ENCODE results near the gene TNKS2. TPM values are rescaled to one million over a fixed set of nuclear protein-coding genes. Genes with fewer than 3 reads are reported as not detected.
"Not testable (repeated sequence)": the region's sequence is repeated elsewhere in the genome, so short reads cannot be mapped to it uniquely, and the experiment has no call there.

The TNKS2 gene
- total RNA-seq: 61.3 TPM

DNA sequence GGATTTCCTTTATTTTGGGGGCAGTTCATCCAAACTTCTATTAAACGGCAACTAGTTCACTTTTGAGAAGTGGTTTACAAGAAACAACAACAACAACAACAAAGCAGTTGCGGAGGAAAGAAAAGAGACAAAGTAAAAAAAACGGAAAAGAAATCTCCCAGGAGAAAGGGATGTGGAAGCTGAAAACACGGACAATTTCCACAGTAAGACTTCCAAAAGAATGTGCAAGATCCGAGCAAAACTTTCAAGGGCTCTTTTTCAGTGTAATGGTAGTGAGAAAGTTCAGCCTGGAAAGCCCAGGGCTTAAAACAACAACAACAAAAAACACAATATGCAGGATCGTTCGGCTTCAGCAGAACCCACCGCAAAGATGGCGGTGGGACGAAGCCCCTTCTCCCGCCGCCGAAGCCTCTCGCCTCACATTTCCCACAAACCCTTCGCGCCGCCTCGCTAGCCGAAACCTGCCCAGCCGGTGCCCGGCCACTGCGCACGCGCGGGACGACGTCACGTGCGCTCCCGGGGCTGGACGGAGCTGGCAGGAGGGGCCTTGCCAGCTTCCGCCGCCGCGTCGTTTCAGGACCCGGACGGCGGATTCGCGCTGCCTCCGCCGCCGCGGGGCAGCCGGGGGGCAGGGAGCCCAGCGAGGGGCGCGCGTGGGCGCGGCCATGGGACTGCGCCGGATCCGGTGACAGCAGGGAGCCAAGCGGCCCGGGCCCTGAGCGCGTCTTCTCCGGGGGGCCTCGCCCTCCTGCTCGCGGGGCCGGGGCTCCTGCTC, at the start of gene TNKS2:
TSS of gene TNKS2 (plus strand) at position 553 of the 775 bp plus-strand sequence. CDS start 265 bp downstream, outside the sequence.
- DNase-seq: peak; percentile 94

DNA sequence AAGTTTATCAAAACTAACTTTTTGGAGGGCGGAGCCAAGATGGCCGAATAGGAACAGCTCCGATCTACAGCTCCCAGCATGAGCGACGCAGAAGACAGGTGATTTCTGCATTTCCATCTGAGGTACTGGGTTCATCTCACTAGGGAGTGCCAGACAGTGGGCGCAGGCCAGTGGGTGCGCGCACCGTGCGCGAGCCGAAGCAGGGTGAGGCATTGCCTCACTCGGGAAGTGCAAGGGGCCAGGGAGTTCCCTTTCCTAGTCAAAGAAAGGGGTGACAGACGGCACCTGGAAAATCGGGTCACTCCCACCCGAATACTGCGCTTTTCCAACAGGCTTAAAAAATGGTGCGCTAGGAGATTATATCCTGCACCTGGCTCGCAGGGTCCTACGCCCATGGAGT, 48.6 kb upstream of the TNKS2 start:
- DNase-seq: not testable (repeated sequence)

DNA sequence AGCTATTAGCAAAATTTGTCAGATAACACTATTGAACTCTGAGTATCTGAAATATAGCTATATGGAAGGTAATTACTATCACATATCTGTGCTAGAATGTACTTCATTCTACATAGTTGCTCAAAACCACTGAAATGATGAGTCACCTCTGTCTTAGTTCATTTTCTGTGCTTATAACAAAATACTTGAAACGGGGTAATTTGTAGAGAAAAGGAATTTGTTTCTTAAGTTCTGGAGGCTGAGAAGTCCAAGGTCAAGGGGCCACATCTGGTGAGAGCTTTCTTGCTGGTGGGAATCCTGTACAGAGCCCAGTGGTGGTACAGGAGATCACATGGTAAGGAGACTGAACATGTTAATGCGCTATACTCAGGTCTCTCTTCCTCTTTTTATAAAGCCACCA, 41.9 kb upstream of the TNKS2 start:
- DNase-seq: no peak

DNA sequence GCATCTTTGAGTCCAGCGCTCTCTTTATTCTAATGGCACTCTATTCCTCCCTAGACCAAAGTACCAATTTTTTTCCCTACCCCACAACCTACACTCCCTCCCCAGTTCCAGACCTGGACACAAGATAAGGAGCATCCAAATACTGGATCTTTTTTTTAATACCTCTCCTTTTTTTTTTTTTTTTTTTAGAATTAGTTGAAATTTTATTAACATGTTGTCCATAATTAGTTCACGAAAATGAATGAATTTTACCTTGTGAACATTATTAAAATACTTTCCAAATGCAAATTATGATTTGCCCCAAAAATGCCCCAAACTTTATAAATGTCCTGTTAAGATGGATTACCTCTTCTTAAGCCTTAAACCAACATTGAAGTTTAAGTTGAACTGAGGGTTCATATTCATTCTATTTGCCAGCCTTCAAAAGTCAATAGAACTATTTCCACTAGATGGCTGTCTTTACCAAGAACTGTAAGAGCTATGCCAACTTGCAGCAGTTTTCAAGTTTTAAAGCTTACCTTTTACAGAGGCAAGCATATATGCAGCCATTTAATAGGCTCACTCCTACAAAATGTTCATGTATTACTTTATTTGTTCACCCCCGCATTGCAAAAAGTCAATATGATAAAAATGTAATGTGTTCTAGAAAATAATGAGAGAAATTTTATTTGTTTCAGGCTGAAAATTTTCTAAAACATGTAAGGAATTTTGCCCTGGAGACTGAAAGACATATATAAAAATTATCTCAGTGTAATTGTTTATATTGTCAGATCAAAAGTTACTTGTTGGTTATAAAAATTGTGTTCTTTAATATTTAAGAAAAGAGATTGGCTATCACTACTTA, 39.7 kb upstream of the TNKS2 start:
- DNase-seq: peak; percentile 4

DNA sequence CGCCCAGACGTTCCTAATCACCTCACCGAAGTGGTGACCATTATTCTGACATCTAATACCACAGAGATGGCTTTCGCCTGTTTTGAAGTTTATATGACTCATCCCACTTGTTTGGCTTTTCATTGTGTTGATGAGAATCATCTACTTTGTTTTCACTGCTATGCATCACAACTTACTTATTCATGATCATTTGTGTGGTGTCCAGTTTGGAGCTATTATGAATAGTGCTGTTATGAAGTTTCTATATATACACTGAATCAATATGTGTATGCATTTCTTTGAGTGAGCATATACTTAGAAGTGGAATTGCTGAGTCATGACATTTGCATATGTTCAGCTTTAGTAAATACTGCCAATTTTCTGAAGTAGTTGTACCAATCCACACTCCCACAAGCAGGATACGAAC, 38.6 kb upstream of the TNKS2 start:
- no peak for DNase-seq

DNA sequence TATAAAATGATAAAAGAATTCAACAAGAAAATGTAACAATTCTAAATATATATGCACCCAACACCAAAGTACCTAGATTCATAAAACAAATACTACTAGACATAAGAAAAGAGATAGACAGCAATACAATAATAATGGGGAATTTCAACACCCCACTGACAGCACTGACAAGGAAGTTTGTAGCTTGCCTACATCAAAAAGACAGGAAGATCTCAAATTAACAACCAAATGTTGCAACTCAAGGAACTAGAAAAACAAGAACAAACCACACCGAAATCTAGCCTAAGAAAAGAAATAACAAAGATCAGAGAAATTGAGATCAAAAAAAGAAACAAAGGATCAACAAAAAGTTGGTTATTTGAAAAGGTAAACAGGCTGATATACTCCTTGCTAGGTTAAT, 36.5 kb upstream of the TNKS2 start:
- DNase-seq: no peak

DNA sequence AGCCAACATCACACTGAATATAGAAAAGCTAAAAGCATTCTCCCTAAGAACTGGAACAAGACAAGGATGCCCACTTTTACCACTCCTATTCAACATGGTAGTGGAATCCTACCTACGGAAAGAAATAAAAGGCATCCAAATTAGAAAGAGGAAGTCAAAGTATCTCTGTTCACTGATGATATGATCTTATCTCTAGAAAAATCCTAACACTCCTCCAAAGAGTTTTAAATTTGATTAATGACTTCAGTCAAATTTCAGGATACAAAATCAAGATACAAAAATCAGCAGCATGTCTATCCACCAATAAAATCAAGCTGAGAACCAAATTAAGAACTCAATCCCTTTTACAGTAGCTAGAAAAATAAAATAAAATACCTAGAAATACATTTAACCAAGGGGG, 35.3 kb upstream of the TNKS2 start:
- no peak for DNase-seq

DNA sequence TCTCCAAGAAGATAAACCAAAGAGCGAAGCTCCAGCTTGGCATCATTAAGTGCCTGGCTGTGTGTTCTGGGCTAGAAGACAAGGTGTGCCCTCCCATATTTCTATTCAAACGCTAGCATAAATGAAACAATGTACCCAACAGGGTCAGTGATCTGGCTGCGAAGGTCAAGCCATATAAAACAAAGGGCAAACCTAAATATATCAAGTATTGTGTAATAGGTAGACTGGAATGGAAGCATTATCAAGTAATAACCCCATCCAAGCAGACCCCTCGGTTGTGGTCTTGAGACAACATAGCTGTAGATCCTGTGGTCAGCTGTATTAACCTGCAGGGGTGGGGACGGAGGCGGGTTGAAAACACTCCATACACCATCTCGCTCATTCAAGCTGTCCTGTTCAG, 31.6 kb upstream of the TNKS2 start:
- DNase-seq: no peak

DNA sequence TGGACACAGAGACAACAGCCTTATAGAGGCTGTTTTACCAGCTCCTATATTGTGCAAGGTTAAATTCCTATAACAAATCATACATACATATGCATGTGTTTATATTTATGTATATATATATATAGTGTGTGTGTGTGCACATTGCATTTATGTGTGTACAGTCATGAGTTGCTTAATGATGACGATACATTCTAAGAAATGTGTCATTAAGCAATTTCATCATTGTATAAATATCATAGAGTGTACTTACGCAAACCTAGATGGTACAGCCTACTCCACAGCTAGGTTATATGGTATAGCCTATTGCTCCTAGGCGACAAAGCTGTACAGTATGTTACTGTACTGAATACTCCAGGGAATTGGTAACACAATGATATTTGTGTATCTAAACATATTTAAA, 30.1 kb upstream of the TNKS2 start:
- no peak for DNase-seq

DNA sequence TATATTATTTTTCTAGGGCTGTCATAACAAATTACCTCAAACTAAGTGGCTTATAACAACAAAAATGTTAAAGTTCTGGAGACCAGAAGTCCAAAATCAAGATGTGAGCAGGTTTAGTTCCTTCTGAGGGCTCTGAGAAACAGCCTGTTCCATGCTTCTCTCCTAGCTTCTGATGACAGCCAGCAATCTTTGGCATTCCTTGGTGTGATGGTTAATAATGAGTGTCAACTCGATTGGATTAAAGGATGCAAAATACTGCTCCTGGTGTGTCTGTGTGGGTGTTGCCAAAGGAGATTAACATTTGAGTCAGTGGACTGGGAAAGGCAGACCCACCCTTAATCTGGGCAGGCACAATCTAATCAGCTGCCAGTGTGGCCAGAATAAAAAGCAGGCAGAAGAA, 26.3 kb upstream of the TNKS2 start:
- DNase-seq: no peak

DNA sequence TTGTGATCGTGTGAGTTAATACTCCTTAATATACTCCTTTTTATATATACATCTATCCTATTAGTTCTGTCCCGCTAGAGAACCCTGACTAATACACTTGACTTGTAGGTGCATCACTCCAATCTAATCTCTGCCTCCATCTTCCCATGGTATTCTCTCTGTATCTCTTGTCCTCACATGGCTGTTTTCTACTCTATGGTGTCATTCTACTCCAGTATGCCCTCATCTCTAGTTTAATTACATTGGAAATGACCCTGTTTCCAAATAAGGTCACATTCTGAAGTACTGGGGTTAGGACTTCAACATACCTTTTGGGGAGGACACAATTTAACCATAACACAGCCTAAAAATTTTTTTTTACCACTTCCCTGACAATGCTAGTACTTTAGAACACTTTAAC, 25.8 kb upstream of the TNKS2 start:
- DNase-seq: no peak

DNA sequence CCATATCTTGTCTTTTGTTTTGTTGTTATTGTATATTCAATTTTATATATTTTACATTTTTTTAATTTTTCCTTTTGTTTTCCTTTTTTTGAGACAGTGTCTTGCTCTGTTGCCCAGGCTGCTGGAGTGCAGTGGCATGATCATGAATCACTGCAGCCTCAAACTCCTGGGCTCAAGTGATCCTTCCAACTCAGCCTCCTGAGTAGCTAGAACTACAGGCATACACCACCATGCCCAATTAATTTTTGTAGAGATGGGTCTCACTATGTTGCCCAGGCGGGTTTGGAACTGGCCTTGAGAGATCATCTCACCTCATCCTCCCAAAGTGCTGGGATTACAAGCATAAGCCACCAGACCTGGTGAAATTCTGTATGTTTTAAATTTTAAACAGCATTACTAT, 25.4 kb upstream of the TNKS2 start:
- DNase-seq: no peak

DNA sequence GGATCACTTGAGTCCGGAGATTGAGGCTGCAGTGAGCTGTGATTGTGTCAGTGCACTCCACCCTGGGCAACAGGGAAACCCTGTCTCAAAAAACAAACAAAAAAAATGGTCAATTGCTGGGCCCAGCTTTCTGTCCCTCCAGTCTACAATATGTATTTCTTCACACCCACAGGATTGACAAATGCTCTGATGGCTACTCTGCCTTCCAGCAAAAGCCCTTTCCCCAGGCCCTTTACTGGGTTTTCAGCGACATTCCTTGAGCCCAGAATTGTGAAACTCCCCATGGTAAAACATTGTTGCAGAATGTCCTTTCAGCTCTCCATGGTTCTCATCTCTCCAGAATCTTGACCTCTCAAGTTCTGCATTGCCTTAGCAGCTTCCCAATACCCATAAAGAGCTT, 23.7 kb upstream of the TNKS2 start:
- DNase-seq: no peak

DNA sequence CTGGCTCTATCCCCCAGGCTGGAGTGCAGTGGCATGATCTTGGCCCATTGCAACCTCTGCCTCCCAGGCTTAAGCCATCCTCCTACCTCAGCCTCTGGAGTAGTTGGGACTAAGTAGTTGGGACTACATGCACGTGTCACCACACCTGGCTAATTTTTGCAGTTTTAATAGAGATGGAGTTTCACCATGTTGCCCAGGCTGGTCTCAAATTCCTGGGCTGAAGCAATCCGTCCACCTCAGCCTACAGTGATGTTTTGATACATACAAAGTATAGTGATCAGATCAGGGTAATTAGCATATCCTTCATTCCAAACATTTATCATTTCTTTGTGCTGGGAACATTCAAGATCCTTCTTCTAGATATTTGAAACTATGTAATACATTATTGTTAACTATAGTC, 22.5 kb upstream of the TNKS2 start:
- DNase-seq: no peak

DNA sequence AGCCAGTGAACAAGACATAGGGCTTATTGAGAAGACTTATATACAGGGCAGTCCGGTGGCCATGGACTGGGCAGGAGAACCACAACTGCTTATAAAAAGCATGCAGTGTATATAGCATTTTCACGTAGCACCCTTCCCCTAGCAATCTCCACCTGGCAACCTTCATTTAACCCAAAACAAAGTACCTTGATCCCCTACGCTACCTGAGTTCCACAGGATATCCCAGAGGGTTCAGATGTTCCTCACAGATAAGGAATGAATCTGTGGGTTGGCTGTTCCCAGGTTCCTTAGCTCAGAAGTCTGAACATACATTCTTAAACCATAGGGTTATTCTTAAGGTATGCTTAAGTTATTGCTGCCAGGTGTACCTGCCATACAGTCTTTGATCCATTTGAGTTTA, 22.0 kb upstream of the TNKS2 start:
- DNase-seq: no peak

DNA sequence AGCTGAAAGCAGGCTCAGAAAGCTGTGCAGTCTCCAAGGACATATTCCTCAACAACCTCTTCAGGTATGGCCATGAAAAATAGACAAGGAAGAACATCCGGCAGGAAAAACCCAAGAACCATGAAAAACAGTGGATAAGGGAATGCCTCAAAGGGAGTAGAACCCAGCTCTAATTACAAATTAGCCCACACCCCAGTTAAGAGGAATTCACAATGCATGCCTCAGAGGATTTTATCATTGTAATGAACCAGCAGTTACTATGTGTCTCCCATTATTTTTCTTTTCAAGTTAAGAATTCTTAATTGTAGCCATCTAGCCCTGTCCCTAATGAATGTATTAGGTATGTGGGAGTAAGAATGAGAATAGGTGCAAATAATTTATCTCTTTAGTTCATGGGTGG, 19.7 kb upstream of the TNKS2 start:
- DNase-seq: no peak

DNA sequence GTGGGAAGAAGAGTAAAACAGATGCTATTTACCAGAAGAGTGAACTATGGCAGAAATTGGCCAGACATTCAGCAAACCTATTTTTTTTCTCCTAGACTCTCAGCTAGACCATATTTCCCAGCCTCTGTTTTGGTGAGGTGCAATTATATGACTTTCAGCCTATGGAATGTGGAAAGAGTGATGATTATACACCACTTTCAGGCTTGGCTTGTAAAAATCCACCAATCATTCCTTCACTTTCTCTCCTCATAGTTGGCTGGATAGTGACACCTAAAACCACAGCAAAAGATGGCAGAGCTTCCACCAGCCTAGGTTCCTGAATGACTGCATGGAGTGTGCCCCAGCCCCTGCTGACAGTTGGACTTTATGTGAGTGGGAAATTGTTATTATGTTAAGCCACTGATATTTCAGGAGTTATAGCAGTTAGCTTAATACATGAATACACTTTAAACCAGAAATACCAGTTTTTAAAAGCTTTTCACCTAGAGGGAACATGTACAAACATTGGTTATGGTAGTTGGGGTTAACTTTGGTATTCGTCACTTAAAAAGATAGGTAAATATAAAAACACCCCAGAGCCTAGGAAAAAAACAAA, 19.1 kb upstream of the TNKS2 start:
- no peak for DNase-seq

DNA sequence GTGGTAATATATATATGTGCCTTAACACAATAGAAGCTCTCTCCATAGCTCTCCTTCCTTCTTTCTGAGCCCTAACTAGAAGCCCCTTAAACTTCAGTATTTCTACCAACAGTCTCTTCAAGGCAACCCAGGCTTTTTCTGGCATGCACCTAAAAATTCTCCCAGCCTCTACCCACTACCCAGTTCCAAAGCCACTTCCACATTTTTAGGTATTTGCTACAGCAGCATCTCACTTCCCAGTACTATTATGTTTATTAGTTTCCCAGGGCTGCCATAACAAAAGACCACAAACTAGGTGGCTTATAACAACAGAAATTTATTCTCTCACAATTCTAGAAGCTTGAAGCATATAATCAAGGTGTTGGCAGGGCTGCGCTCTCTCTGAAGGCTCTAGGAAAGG, 15.7 kb upstream of the TNKS2 start:
- no peak for DNase-seq

DNA sequence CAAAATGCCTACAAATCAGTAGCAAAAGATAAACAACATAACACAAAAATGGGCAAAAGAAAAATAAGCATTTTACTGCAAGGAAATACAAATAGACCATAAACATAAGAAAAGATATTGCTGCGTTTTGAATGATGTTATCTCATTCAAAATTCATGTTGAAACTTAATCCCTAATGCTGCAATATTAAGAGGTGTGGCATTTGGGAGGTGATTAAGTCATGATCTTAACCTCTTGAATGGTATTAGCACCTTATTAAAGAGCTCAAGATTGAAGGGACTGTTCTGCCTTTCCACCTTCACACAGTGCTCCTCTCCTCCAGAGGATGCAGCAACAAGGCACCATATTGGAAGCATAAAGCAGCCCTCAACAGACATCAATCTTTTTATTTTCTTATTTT, 12.4 kb upstream of the TNKS2 start:
- no peak for DNase-seq

DNA sequence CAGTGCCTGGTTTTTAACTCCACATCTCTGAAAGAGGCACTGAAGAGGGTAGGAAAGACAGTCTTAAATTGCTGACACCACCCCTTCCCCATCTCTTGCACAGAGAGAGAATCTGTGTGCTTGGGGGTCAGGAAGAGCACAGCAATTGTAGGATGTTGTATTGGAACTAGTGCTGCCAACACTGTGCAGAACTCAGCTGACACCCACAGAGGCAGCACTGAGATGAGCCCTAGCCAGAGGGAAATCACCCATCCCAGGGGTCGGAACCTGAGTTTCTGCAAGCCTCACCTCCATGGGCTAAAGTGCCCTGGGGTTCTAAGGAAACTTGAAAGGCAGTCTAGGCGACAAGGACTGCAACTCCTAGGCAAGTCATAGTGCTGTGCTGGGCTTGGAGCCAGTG, 11.0 kb upstream of the TNKS2 start:
- no peak for DNase-seq

DNA sequence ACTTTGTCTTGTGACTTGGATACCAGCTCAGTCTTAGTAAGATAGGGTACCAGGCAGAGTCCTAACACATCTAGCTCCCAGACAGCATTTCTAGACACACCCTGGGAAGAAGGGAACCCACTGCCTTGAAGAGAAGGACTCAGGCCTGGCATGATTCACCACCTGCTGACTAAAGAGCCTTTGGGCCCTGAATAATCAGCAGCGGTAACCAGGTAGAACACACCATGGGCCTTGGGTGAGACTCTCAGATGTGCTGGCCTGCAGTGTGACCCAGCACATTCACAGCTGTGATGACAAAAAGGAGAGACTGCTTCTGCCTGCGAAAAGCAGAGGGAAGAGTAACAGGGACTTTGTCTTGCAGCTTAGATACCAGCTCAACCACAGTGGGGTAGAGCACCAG, 10.4 kb upstream of the TNKS2 start:
- DNase-seq: no peak

DNA sequence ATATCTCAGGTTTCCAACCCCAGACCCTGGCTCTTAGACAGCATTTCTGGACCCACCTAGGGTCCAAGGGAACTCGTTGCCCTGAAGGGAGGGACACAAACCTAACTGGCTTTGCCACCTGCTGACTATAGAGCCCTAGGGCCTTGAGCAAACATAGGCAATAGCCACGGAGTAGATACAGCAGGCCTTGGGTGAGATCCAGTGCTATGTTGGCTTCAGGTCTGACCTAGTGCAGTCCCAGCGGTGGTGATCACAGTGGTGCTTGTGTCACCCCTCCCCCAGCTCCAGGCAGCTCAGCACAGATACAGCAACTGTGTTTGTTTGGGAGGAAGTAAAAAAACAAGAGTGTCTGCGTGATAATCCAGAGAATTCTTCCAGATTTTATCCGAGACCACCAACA, 9.7 kb upstream of the TNKS2 start:
- no peak for DNase-seq

DNA sequence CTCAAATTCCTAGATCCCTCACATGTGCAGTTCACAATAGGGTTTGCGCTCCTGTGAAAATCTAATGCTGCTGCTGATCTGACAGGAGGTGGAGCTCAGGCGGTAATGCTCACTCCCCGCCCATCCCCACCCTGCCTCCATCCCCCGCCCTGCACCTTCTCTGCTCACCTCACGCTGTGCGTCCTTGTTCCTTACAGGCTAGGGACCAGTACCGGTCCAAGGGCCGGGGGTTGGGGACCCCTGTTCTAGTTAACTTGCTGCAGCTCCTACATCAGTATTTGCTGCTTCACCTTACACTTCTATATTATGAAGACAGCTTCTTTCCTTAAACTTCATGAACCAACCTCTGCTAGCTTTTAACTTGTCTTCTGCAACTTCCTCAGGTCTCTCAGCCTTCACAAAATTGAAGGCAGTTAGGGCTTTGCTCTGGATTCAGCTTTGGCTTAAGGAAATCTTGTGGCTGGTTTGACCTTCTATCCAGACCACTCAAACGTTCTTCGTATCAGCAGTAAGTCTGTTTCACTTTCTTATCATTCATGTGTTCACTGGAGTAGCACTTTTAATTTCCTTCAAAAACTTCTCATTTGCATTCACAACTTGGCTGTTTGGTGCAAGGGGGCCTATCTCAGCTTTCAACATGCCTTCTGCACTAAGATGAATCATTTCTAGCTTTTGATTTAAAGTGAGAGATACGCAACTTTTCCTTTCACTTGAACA, 1.7 kb upstream of the TNKS2 start:
- DNase-seq: no peak
